DND-41 (cell line): ENCODE results near the gene TBRG1.

Source experiments
- CTCF ChIP-seq: IDR thresholded peaks from 2 replicates; pipeline ENCODE4 v1.5.1; 2012; ENCODE audit warnings: borderline replicate concordance, low read length, moderate library complexity, mild to moderate bottlenecking; ENCODE audit not compliant: poor library complexity, severe bottlenecking; ENCODE audit errors: extremely low read depth
- EZH2 ChIP-seq: IDR thresholded peaks from 3 replicates; pipeline ENCODE4 v1.6.1; 2012; ENCODE audit warnings: borderline replicate concordance, low read depth, mild to moderate bottlenecking, moderate library complexity, low read length, inconsistent platforms; ENCODE audit not compliant: severe bottlenecking

- TF ChIP-seq CTCF = no peak
- no peak for TF ChIP-seq EZH2
Observed at GRCh38 chr11:124610295-124610694, 12.4 kb upstream of the TBRG1 start.
